ENCODE data around the gene PGS1.

- TF ChIP-seq POLR2AphosphoS5 (IDR thresholded peaks at IDR 0.05) (no peak), CTCF (IDR thresholded peaks at IDR 0.05) (no peak), POLR2A (IDR thresholded peaks at IDR 0.05) (no peak), EP300 (IDR thresholded peaks at IDR 0.05) (no peak)
Measured at GRCh38 chr17:78438271-78438691, 59.8 kb downstream of the PGS1 start.
